LNCaP clone FGC (cell line): ENCODE data around the gene ASB3.
"Not testable (repeated sequence)": the region's sequence is repeated elsewhere in the genome, so short reads cannot be mapped to it uniquely, and the experiment has no call there.

Source experiments
- DNase-seq: peaks from one replicate; pipeline ENCODE4 v3.0.0-alpha.2; 2011; ENCODE audit warnings: low read depth
- H3K4me3 ChIP-seq: 2 replicates; pipeline ENCODE4 v1.5.1; 2011; ENCODE audit warnings: mild to moderate bottlenecking, low read depth, low read length, control low read depth
- TF ChIP-seq, protein P1 (sequence below): IDR thresholded peaks from 2 replicates; pipeline ENCODE4 v1.5.1; 2012; ENCODE audit warnings: mild to moderate bottlenecking; ENCODE audit not compliant: control insufficient read depth, insufficient read depth; ENCODE audit errors: extremely low read depth

Gene ASB3

DNA sequence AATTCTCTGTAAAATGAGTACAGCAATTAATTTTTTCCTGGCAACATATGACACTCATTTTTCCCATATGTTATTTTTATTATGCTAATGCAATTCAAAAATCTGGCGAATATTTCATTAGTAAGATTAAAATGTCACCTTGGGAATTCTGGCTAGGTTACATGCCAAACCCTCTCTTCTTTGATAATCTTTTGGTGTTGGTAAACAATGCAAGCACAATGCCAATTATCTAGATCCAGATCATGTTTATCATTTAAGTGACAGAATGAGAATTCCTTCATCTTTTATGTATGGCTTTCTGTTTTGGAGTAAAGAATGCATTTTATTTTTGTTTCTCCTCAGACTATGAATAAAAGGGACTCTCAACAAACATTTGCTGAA lies 39.3 kb upstream of the ASB3 start:
- DNase-seq = no peak
- TF ChIP-seq, protein P1, sequence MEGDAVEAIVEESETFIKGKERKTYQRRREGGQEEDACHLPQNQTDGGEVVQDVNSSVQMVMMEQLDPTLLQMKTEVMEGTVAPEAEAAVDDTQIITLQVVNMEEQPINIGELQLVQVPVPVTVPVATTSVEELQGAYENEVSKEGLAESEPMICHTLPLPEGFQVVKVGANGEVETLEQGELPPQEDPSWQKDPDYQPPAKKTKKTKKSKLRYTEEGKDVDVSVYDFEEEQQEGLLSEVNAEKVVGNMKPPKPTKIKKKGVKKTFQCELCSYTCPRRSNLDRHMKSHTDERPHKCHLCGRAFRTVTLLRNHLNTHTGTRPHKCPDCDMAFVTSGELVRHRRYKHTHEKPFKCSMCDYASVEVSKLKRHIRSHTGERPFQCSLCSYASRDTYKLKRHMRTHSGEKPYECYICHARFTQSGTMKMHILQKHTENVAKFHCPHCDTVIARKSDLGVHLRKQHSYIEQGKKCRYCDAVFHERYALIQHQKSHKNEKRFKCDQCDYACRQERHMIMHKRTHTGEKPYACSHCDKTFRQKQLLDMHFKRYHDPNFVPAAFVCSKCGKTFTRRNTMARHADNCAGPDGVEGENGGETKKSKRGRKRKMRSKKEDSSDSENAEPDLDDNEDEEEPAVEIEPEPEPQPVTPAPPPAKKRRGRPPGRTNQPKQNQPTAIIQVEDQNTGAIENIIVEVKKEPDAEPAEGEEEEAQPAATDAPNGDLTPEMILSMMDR = no peak
- H3K4me3 ChIP-seq = no peak overlapping the region

DNA sequence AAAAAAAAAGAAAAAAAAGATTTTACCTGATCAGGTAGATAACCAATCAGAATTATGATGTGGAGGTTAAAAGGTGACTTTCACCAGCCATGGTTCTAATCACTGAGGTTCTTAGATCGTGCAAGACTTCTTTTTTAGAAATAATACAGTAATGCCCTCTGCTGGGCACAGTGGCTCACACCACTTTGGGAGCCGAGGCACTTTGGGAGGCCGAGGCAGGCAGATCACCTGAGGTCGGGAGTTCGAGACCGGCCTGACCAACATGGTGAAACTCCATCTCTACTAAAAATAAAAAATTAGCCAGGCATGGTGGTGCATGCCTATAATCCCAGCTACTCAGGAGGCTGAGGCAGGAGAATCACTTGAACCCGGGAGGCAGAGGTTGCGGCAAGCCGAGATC lies 36.9 kb upstream of the ASB3 start:
- not testable (repeated sequence) for DNase-seq, H3K4me3 ChIP-seq

DNA sequence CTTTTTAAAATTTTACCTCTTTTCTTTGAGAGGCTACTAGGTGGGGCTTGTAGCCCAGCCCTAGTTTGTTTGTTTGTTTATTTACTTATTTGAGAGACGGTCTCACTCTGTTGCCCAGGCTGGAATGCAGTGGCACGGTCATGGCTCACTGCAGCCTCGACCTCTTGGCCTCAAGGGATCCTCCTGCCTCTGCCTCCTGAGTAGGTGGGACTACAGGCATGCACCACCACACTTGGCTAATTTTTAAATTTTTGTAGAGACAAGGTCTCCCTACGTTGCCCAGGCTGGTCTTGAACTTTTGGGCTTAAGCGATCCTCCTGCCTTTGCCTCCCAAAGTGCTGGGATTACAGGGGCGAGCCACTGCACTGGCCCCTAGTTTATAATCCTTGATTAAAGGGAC lies 35.1 kb upstream of the ASB3 start:
- no peak for DNase-seq
- no peak overlapping the region for H3K4me3 ChIP-seq

DNA sequence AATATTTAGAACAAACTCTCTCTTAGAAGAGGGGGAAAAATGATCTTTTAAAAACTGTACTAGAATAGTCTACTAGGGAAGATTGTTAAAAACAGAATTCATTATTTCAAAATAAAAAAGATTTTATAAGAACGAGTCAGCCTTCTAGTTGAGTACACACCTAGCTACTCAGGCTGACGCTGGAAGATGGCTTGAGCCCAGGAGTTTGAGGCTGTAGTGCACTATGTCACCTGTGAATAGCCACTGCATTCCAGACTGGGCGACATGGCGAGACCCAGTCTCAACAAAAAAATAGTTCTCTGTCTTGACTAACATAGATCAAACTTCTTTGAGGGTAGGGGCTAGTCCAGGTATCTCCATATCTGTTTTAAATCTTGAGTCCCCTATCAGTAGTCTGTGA lies 34.0 kb upstream of the ASB3 start:
- DNase-seq = no peak
- TF ChIP-seq, protein P1 = no peak
- H3K4me3 ChIP-seq = no peak overlapping the region

More for the DNA sequence above, 35.1 kb upstream of the ASB3 start:
- TF ChIP-seq, protein P1 = no peak

DNA sequence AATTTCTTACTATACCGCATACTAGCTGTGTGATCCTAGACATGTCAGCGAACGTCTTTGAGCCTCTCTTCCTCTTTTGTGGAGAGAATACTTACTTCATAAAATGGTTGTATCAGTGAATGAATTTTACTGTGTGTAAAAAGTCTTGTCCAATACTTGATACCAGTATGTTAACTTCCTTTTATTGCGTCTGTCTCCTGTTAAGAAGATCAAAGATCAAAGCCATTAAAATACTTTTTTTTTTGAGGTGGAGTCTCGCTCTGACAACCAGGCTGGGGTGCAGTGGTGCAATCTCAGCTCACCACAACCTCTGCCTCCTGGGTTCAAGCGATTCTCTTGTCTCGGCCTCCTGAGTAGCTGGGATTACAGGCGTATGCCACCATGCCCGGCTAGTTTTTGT lies 33.3 kb upstream of the ASB3 start:
- no peak for DNase-seq
- H3K4me3 ChIP-seq = no peak overlapping the region
- TF ChIP-seq, protein P1 = no peak

DNA sequence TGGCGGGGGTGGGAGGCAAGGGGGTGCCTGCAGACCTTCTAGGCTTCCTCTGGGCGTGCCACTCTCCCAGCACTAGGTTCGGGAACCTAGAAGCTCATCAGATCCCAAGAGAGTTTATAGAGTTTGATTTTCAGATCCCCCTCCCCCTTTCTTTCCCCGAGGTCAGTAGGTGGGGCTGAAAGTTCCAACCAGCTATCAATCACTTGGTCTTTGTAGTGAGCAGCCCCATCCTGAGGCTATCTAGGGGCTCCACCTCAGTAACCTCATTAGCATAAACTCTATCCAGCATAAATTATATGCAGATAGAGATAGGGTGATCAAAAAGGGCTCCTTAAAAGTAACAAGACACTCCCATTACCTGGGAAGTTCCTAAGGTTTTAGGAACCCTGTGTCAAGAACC lies 32.9 kb upstream of the ASB3 start:
- H3K4me3 ChIP-seq = no peak overlapping the region
- DNase-seq = no peak
- TF ChIP-seq, protein P1 = no peak

DNA sequence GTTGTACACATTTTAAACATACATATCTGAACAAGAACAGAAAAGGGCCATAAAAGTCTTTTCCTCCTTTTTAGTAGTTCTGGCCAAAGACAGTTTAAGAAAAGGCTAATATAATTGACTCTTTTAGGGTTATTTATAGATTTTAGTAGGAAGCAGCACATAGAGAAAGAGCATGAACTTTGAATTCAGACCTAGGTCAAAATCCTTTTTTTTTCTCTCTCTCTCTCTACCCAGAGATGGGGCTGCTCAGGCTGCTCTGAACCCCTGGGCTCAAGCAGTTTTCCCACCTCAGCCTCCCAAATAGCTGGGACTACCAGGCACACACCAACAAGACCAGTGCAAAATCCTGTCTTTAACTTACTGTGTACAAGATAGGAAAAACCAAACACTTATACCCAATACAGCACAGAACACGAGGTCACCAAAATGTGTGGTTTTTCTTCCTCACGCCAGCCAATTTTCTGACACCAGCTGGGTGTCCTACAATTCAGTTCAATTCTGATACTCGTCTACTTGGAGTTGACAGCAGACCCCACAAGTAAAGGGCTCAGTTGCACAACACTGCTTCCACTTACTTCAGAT lies 32.2 kb upstream of the ASB3 start:
- H3K4me3 ChIP-seq = no peak overlapping the region
- TF ChIP-seq, protein P1 = no peak
- DNase-seq = no peak
